Suprapubic skin (tissue), 3 donors: ENCODE results near the gene LRRC7.
"Not testable (repeated sequence)": the region's sequence is repeated elsewhere in the genome, so short reads cannot be mapped to it uniquely, and the experiment has no call there.

ENCODE experiments used
- POLR2A ChIP-seq, 2 donors: fragments of 450-650 bp; IDR thresholded peaks; one replicate each; pipeline ENCODE4 v1.6.1; 2017; ENCODE audit warnings: antibody characterized with exemption in 2 of 2, mild to moderate bottlenecking in 2 of 2, moderate library complexity in 2 of 2
- TF ChIP-seq, protein P1 (sequence below), 2 donors: fragments of 200-600 bp in 1 of 2; fragments of 450-650 bp in 1 of 2; sonication (generic) in 1 of 2; IDR thresholded peaks; one replicate each; pipeline ENCODE4 v1.5.1; 2016 to 2019; ENCODE audit warnings: antibody characterized with exemption in 2 of 2, mild to moderate bottlenecking in 1 of 2, moderate library complexity in 1 of 2

DNA sequence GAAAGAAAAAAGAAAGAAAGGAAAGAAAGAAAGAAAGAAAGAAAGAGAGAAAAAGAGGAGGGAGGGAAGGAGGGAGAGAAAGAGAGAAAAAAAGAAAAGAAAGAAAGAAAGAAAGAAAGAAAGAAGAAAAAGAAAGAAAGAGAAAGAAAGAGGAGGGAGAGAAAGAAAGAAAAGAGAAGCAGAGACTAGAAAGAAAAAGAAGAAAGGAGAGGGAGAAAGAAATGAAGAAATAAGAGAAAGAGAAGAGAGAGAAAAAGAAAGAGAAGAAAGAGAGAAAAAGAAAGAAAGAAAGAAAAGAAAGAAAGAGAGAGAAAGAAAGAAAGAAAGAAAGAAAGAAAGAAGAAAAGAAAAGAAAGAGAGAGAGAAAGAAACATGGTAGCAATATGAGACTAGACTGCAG, 150.1 kb downstream of the LRRC7 start:
- TF ChIP-seq, protein P1, sequence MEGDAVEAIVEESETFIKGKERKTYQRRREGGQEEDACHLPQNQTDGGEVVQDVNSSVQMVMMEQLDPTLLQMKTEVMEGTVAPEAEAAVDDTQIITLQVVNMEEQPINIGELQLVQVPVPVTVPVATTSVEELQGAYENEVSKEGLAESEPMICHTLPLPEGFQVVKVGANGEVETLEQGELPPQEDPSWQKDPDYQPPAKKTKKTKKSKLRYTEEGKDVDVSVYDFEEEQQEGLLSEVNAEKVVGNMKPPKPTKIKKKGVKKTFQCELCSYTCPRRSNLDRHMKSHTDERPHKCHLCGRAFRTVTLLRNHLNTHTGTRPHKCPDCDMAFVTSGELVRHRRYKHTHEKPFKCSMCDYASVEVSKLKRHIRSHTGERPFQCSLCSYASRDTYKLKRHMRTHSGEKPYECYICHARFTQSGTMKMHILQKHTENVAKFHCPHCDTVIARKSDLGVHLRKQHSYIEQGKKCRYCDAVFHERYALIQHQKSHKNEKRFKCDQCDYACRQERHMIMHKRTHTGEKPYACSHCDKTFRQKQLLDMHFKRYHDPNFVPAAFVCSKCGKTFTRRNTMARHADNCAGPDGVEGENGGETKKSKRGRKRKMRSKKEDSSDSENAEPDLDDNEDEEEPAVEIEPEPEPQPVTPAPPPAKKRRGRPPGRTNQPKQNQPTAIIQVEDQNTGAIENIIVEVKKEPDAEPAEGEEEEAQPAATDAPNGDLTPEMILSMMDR (IDR thresholded peaks at IDR 0.05), result not testable (repeated sequence)
- TF ChIP-seq POLR2A (IDR thresholded peaks at IDR 0.05), result not testable (repeated sequence)
